ENCODE results near the gene EIF4E3.

The EIF4E3 gene

DNA sequence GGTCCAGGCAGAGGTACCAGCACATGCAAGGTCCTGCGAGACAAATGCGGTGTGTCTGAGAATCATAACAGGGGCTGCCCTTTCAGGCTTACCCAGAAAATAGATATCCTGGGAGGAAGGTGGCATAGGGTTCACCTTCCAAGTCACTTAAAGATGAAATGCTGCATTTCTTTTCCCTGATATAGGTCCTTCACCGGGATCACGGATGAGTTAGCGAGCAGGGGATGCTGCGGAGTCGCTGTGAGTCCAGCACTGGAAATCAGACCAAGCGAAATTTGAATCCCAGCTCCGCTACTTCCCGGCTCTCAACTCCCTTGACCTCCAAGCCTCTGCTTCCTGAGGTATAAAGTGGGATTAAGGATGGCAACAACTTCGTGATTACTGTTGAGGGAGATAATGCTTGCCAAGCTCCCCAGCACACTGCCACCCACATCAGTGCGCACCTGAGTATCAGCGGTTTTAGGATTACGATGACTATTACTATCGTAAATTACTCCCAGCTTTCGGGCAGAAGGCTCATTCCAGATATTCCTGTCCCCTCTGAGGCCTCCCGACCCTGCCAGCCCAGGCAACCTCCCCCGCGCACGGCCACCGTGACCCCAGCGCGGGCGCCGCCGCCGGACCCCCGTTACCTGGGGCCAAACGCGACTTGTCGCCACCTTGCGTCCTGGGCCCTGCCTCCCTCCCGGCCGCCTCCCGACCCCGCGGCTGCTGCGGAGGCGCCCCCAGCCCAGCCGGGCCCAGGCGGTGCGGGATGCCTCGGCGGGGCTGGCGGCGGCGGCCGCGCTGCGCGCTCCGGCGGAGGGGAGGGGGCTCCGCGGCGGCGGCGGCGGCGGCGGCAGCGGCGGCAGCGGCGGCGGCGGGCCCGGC, 27.9 kb upstream of the EIF4E3 start:
- TF ChIP-seq EZH2phosphoT487 (IDR thresholded peaks at IDR 0.05; ENCODE audit: low read length), result no peak
- TF ChIP-seq, protein P1, sequence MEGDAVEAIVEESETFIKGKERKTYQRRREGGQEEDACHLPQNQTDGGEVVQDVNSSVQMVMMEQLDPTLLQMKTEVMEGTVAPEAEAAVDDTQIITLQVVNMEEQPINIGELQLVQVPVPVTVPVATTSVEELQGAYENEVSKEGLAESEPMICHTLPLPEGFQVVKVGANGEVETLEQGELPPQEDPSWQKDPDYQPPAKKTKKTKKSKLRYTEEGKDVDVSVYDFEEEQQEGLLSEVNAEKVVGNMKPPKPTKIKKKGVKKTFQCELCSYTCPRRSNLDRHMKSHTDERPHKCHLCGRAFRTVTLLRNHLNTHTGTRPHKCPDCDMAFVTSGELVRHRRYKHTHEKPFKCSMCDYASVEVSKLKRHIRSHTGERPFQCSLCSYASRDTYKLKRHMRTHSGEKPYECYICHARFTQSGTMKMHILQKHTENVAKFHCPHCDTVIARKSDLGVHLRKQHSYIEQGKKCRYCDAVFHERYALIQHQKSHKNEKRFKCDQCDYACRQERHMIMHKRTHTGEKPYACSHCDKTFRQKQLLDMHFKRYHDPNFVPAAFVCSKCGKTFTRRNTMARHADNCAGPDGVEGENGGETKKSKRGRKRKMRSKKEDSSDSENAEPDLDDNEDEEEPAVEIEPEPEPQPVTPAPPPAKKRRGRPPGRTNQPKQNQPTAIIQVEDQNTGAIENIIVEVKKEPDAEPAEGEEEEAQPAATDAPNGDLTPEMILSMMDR (IDR thresholded peaks at IDR 0.05; ENCODE audit: low read length), result no peak
- TF ChIP-seq EZH2 (optimal IDR thresholded peaks at IDR 0.05; ENCODE audit: low read depth, low read length), result no peak
- Histone ChIP-seq H3K4me3 (ENCODE audit: low read length) (no peak overlapping the region), H3K4me2 (ENCODE audit: low read depth, low read length) (no peak overlapping the region)

GRCh38 chr3:71751602-71752001, 26.4 kb upstream of the EIF4E3 start:
- TF ChIP-seq, protein P1 (IDR thresholded peaks at IDR 0.05; ENCODE audit: low read length), result no peak
- TF ChIP-seq EZH2phosphoT487 (IDR thresholded peaks at IDR 0.05; ENCODE audit: low read length) (no peak), EZH2 (optimal IDR thresholded peaks at IDR 0.05; ENCODE audit: low read depth, low read length) (no peak)
- H3K36me3 ChIP-seq (replicated peaks; ENCODE audit: insufficient read depth, low read length), result no peaks in the 10 kb centered on the region

More for the DNA sequence above, 27.9 kb upstream of the EIF4E3 start:
- Histone ChIP-seq H3K9ac (ENCODE audit: low read length) (no peak overlapping the region), H3K9me3 (replicated peaks; ENCODE audit: insufficient read depth, low read length) (no peaks in the 10 kb centered on the region), H3K9me2 (replicated peaks; ENCODE audit: insufficient read depth, low read length) (no peaks in the 10 kb centered on the region), H3K79me2 (ENCODE audit: low read length) (no peaks in the 10 kb centered on the region), H3K4me1 (ENCODE audit: low read length) (no peaks in the 10 kb centered on the region), H4K20me1 (ENCODE audit: insufficient read depth, low read length) (no peaks in the 10 kb centered on the region), H3K27ac (ENCODE audit: low read length) (no peak overlapping the region), H3F3A (ENCODE audit: insufficient read depth, low read length) (no peaks in the 10 kb centered on the region), H3K36me3 (replicated peaks; ENCODE audit: insufficient read depth, low read length) (no peaks in the 10 kb centered on the region), H3K27me3 (replicated peaks; ENCODE audit: insufficient read depth, low read length) (no peaks in the 10 kb centered on the region), H2AFZ (ENCODE audit: low read length) (no peak overlapping the region)
- no peak for DNase-seq

GRCh38 chr3:71744738-71745137, 19.5 kb upstream of the EIF4E3 start:
- Histone ChIP-seq H3K4me2 (ENCODE audit: low read depth, low read length) (no peak overlapping the region), H3K9me2 (replicated peaks; ENCODE audit: insufficient read depth, low read length) (no peaks in the 10 kb centered on the region), H3F3A (ENCODE audit: insufficient read depth, low read length) (no peaks in the 10 kb centered on the region), H3K27me3 (replicated peaks; ENCODE audit: insufficient read depth, low read length) (no peaks in the 10 kb centered on the region), H3K79me2 (ENCODE audit: low read length) (no peaks in the 10 kb centered on the region), H3K9me3 (replicated peaks; ENCODE audit: insufficient read depth, low read length) (no peaks in the 10 kb centered on the region), H3K4me3 (ENCODE audit: low read length) (no peak overlapping the region), H3K4me1 (ENCODE audit: low read length) (no peaks in the 10 kb centered on the region), H4K20me1 (ENCODE audit: insufficient read depth, low read length) (no peaks in the 10 kb centered on the region), H3K36me3 (replicated peaks; ENCODE audit: insufficient read depth, low read length) (no peaks in the 10 kb centered on the region), H2AFZ (ENCODE audit: low read length) (no peak overlapping the region), H3K9ac (ENCODE audit: low read length) (no peak overlapping the region), H3K27ac (ENCODE audit: low read length) (no peak overlapping the region)
- no peak for DNase-seq
- TF ChIP-seq EZH2 (optimal IDR thresholded peaks at IDR 0.05; ENCODE audit: low read depth, low read length), result no peak
- TF ChIP-seq EZH2phosphoT487 (IDR thresholded peaks at IDR 0.05; ENCODE audit: low read length), result no peak
- TF ChIP-seq, protein P1 (IDR thresholded peaks at IDR 0.05; ENCODE audit: low read length), result no peak

More at GRCh38 chr3:71751602-71752001, 26.4 kb upstream of the EIF4E3 start:
- Histone ChIP-seq H3K4me1 (ENCODE audit: low read length) (no peaks in the 10 kb centered on the region), H3K9me2 (replicated peaks; ENCODE audit: insufficient read depth, low read length) (no peaks in the 10 kb centered on the region), H3K4me2 (ENCODE audit: low read depth, low read length) (no peak overlapping the region), H2AFZ (ENCODE audit: low read length) (no peak overlapping the region), H3K4me3 (ENCODE audit: low read length) (no peak overlapping the region), H3K27ac (ENCODE audit: low read length) (no peak overlapping the region), H3K79me2 (ENCODE audit: low read length) (no peaks in the 10 kb centered on the region), H3K27me3 (replicated peaks; ENCODE audit: insufficient read depth, low read length) (no peaks in the 10 kb centered on the region), H3K9ac (ENCODE audit: low read length) (no peak overlapping the region), H4K20me1 (ENCODE audit: insufficient read depth, low read length) (no peaks in the 10 kb centered on the region), H3K9me3 (replicated peaks; ENCODE audit: insufficient read depth, low read length) (no peaks in the 10 kb centered on the region), H3F3A (ENCODE audit: insufficient read depth, low read length) (no peaks in the 10 kb centered on the region)
- no peak for DNase-seq

All from MM.1S (cell line).